HEK293 (cell line): ENCODE results near the gene C19orf47.
A peak's percentile ranks its signal among the peaks of the same experiment; 100 is the strongest.

Experiments used
- CTCF ChIA-PET: fragments of 350-600 bp; formaldehyde crosslinking; extraction: SDS; loops from one replicate; lab custom pipeline; 2021; ENCODE audit warnings: antibody characterized with exemption; lab: Yijun Ruan, JAX
- POLR2A ChIA-PET: fragments of 300-600 bp; formaldehyde crosslinking; extraction: SDS; loops from one replicate; lab custom pipeline; 2020; ENCODE audit warnings: antibody characterized with exemption, inconsistent platforms; lab: Yijun Ruan, JAX
- H3K27ac ChIP-seq: fragments of 200-500 bp; sonication (Bioruptor generic); 2 replicates; pipeline ENCODE4 v1.5.1; 2014; ENCODE audit warnings: low read depth, low read length, control low read depth, inconsistent platforms; ENCODE audit errors: extremely low read depth
- H3K36me3 ChIP-seq, 2 experiments: fragments of 200-500 bp in 1 of 2; sonication (Bioruptor generic) in 1 of 2; 1 replicate in 1 of 2; 2 replicates in 1 of 2; pipeline ENCODE4 v1.5.1; 2014 to 2017; ENCODE audit warnings: inconsistent platforms in 2 of 2, low read length in 2 of 2; ENCODE audit not compliant: control insufficient read depth in 2 of 2, insufficient read depth in 1 of 2
- H3K4me1 ChIP-seq: fragments of 200-500 bp; sonication (Bioruptor generic); 2 replicates; pipeline ENCODE4 v1.5.1; 2014; ENCODE audit warnings: mild to moderate bottlenecking, low read length, inconsistent platforms; ENCODE audit not compliant: control insufficient read depth, insufficient read depth
- H3K4me3 ChIP-seq: 2 replicates; pipeline ENCODE4 v1.5.1; 2011; ENCODE audit warnings: low read depth, mild to moderate bottlenecking, control low read depth, low read length, moderate library complexity
- H3K9me3 ChIP-seq: fragments of 200-500 bp; sonication (Bioruptor generic); 2 replicates; pipeline ENCODE4 v1.5.1; 2014; ENCODE audit warnings: low read depth, low read length, inconsistent platforms; ENCODE audit not compliant: control insufficient read depth, insufficient read depth
- KLF16 ChIP-seq: fragments of 450-650 bp; formaldehyde crosslinking; IDR thresholded peaks from 2 replicates; pipeline ENCODE4 v1.5.1; 2017; ENCODE audit warnings: missing biosample characterization, missing genetic modification characterization
- KLF9 ChIP-seq: fragments of 450-650 bp; formaldehyde crosslinking; IDR thresholded peaks from 2 replicates; pipeline ENCODE4 v1.5.1; 2016; ENCODE audit warnings: missing biosample characterization, missing genetic modification characterization, low read depth
- MEIS1 ChIP-seq: sonication (generic); formaldehyde crosslinking; IDR thresholded peaks from 2 replicates; pipeline ENCODE4 v1.8.1; 2022; ENCODE audit warnings: missing genetic modification reagents, mild to moderate bottlenecking, borderline replicate concordance
- REPIN1 ChIP-seq: fragments of 450-650 bp; formaldehyde crosslinking; IDR thresholded peaks from 2 replicates; pipeline ENCODE4 v1.5.1; 2017; ENCODE audit warnings: missing biosample characterization, missing genetic modification characterization, low read depth
- SCRT1 ChIP-seq: fragments of 450-650 bp; formaldehyde crosslinking; IDR thresholded peaks from 2 replicates; pipeline ENCODE4 v1.5.1; 2016; ENCODE audit warnings: missing biosample characterization, missing genetic modification characterization, borderline replicate concordance
- SCRT2 ChIP-seq: fragments of 450-650 bp; formaldehyde crosslinking; IDR thresholded peaks from 2 replicates; pipeline ENCODE4 v1.5.1; 2016; ENCODE audit warnings: missing biosample characterization, missing genetic modification characterization
- SP3 ChIP-seq: fragments of 450-650 bp; formaldehyde crosslinking; IDR thresholded peaks from 2 replicates; pipeline ENCODE4 v1.5.1; 2016; ENCODE audit warnings: missing biosample characterization, missing genetic modification characterization
- ZFHX2 ChIP-seq: fragments of 450-650 bp; formaldehyde crosslinking; conservative IDR thresholded peaks from 2 replicates; pipeline ENCODE4 v1.5.1; 2016; ENCODE audit warnings: missing biosample characterization, missing genetic modification characterization
- ZNF114 ChIP-seq: fragments of 450-650 bp; formaldehyde crosslinking; IDR thresholded peaks from 2 replicates; pipeline ENCODE4 v1.5.0; 2017; ENCODE audit warnings: missing biosample characterization, missing genetic modification characterization
- ZNF280D ChIP-seq: fragments of 450-650 bp; formaldehyde crosslinking; IDR thresholded peaks from 2 replicates; pipeline ENCODE4 v1.5.1; 2016; ENCODE audit warnings: missing biosample characterization, missing genetic modification characterization
- ZNF354C ChIP-seq: fragments of 450-650 bp; formaldehyde crosslinking; IDR thresholded peaks from 2 replicates; pipeline ENCODE4 v1.5.1; 2016; ENCODE audit warnings: missing biosample characterization, missing genetic modification characterization, low read depth, borderline replicate concordance
- ZNF558 ChIP-seq: fragments of 450-650 bp; formaldehyde crosslinking; IDR thresholded peaks from 2 replicates; pipeline ENCODE4 v1.5.1; 2016; ENCODE audit warnings: missing biosample characterization, missing genetic modification characterization
- ZNF596 ChIP-seq: fragments of 450-650 bp; IDR thresholded peaks from 2 replicates; pipeline ENCODE4 v1.5.0; 2018; ENCODE audit warnings: missing biosample characterization, mild to moderate bottlenecking, missing genetic modification characterization, moderate library complexity
- ZNF692 ChIP-seq: fragments of 450-650 bp; formaldehyde crosslinking; IDR thresholded peaks from 2 replicates; pipeline ENCODE4 v1.5.1; 2016; ENCODE audit warnings: missing biosample characterization, missing genetic modification characterization
- TF ChIP-seq, protein P1 (sequence below): fragments of 450-650 bp; formaldehyde crosslinking; conservative IDR thresholded peaks from 2 replicates; pipeline ENCODE4 v1.5.1; 2016; ENCODE audit warnings: low read depth, missing biosample characterization, missing genetic modification characterization

C19orf47 gene

DNA sequence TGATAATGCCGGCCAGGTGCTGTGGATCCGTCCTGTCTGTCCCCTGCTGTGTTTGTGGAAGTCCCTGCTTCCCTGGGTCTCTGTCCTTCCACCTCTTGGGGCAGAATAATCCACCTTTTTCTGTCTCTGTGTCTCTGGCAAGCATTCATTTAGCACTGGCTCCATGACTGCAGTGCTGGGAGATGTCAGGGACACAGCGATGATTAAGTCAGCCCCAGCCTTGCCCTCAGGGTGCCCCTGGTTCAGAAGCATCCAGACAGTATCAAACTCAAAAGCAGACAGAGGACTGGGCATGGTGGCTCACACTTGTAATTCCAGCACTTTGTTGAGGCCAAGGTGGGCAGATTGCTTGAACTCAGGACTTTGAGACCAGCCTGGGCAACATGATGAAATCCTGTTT, 40.3 kb upstream of the C19orf47 start (continued):
- TF ChIP-seq, protein P1, sequence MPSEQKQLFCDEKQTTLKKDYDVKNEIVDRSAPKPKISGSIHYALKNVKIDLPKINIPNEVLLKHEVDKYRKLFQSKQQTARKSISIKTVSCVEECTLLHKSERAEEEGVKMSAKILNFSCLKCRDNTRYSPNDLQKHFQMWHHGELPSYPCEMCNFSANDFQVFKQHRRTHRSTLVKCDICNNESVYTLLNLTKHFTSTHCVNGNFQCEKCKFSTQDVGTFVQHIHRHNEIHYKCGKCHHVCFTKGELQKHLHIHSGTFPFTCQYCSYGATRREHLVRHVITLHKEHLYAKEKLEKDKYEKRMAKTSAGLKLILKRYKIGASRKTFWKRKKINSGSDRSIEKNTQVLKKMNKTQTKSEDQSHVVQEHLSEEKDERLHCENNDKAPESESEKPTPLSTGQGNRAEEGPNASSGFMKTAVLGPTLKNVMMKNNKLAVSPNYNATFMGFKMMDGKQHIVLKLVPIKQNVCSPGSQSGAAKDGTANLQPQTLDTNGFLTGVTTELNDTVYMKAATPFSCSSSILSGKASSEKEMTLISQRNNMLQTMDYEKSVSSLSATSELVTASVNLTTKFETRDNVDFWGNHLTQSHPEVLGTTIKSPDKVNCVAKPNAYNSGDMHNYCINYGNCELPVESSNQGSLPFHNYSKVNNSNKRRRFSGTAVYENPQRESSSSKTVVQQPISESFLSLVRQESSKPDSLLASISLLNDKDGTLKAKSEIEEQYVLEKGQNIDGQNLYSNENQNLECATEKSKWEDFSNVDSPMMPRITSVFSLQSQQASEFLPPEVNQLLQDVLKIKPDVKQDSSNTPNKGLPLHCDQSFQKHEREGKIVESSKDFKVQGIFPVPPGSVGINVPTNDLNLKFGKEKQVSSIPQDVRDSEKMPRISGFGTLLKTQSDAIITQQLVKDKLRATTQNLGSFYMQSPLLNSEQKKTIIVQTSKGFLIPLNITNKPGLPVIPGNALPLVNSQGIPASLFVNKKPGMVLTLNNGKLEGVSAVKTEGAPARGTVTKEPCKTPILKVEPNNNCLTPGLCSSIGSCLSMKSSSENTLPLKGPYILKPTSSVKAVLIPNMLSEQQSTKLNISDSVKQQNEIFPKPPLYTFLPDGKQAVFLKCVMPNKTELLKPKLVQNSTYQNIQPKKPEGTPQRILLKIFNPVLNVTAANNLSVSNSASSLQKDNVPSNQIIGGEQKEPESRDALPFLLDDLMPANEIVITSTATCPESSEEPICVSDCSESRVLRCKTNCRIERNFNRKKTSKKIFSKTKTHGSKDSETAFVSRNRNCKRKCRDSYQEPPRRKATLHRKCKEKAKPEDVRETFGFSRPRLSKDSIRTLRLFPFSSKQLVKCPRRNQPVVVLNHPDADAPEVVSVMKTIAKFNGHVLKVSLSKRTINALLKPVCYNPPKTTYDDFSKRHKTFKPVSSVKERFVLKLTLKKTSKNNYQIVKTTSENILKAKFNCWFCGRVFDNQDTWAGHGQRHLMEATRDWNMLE (tag by site-specific recombination) = no peak
- no peak for TF ChIP-seq KLF16 (tag by site-specific recombination)
- TF ChIP-seq ZFHX2 = no peak

DNA sequence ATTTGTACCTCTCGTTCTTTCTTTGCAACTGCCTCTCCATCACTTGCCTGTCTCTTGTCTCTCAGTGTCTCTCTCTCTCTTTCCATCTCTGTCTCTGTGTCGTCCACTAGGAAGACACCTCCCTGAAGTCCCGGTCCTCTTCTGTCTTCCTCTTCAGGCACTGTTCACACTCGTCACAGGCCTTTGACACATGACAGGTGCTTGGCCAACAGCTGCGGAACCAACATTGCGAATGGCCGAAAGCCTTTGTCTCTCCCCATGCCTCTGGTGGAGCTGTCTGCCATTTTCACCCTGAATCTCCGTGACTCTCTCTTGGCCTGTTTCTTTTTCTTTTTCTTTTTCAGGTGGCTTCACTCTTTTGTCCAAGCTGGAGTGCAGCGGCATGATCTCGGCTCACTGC, 39.0 kb upstream of the C19orf47 start:
- H3K9me3 ChIP-seq = no peaks in the 10 kb centered on the region
- no peaks in the 10 kb centered on the region for H3K4me1 ChIP-seq
- no peak overlapping the region for H3K4me3 ChIP-seq
- ChIA-PET POLR2A (interaction anchor here (0.7 kb wide), 1 partner anchor 28 kb away, joined by 4 read pairs; no protein-coding TSS in a partner anchor), CTCF (interaction anchor here (1.1 kb wide), 1 partner anchor 12 kb away, joined by 6 read pairs; no protein-coding TSS in a partner anchor)
- TF ChIP-seq ZNF596 (tag by site-specific recombination) (0 out of 2 replicates have a peak, but pooled peaks have one; percentile 11), MEIS1 (CRISPR knock-in tag) (no peak)
- peaks cover 0 to under 1% of the 10 kb centered on the region in 2 experiments; a peak in 1 of 3 replicates for H3K36me3 ChIP-seq
- H3K27ac ChIP-seq = no peak overlapping the region

- POLR2A ChIA-PET = interaction anchor here (0.7 to 2.6 kb wide), 3 partner anchors 18 to 43 kb away, joined by 3 to 10 read pairs (median 3); partner anchors contain the start of genes C19orf47 and PLD3
- no peak overlapping the region for H3K27ac ChIP-seq
- no peaks in the 10 kb centered on the region for H3K9me3 ChIP-seq
- CTCF ChIA-PET = interaction anchor here (1.1 to 3.3 kb wide), 2 partner anchors 37 to 79 kb away, joined by 3 to 14 read pairs; no protein-coding TSS in a partner anchor
- H3K4me3 ChIP-seq = no peak overlapping the region
- H3K36me3 ChIP-seq = peaks cover 3 to 14% of the 10 kb centered on the region in 2 experiments; a peak in 2 of 3 replicates
- no peaks in the 10 kb centered on the region for H3K4me1 ChIP-seq
- TF ChIP-seq SCRT2 (tag by site-specific recombination) = peak; percentile 97
- no peak for TF ChIP-seq ZNF114 (tag by site-specific recombination)
- TF ChIP-seq ZNF558 (tag by site-specific recombination) = no peak
- no peak for TF ChIP-seq ZNF280D (tag by site-specific recombination)
- TF ChIP-seq ZNF354C (tag by site-specific recombination) = no peak
- no peak for TF ChIP-seq ZNF692 (tag by site-specific recombination)
- TF ChIP-seq SP3 (tag by site-specific recombination) = no peak
- no peak for TF ChIP-seq KLF9
- TF ChIP-seq SCRT1 (tag by site-specific recombination) = peak; percentile 85
- TF ChIP-seq REPIN1 (tag by site-specific recombination) = no peak
- TF ChIP-seq, all 188 proteins: peak for 2
Measured at GRCh38 chr19:40383668-40384248, 35.6 kb upstream of the C19orf47 start.
